ENCODE results near the gene CTDP1.
"Not testable (repeated sequence)": the region's sequence is repeated elsewhere in the genome, so short reads cannot be mapped to it uniquely, and the experiment has no call there.

The CTDP1 gene

DNA sequence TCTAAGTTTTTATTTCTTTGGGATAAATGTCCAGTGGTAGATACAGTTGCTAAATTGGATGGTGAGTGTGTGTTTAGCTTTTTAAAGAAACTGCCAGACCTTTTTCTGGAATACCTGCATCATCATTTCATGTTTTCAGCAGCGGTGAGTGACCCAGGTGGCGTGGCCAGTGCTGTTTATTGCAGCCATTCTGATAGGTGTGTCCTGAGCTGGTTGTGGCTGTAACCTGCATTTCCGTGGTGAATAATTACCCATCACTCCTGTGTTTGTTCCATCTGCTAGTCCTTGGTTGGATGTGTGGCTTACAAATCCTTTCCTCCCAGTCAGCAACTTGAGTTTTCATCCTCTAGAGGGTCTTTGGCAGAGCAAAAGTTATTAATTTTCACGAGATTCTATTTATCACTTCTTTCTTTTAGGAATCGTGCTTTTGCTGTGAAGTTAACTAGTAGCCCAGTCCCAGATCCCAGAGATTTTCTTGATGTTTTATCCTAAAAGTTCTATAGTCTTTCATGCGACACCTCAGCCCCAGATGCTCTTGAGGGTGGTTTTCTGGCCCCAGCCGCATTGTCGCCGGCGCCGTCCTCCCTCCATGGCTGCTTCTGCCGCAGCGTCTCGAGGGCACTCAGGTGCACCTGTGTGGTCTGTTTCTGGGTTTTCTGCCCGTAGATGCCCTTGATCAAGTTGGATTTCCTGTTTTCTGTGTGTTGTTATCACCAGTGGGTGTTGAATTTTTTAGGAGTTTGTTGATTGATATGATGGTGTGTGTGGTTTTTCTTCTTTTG, 44.9 kb downstream of the CTDP1 start:
- DNase-seq (ENCODE audit: low read depth in 2 of 2) = no peak

DNA sequence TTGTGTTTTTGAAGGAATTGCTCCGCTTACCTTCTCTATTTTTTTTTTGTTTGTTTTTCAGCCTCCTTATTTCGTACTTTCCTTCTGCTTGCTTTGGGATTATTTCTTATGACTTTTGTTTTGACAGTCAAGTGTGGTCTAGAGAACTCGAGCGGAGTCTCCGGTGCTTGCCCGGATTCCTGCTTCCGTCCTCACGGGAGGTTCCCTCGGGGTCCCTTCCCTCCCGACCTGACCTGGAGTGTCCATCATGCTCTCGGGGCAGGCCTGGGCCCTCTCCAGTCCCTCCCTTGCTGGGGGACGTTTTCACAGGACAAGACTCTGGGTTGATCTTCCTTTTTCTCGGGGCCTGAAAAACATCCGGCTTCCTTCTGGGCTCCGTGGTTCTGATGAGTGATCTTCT, 45.9 kb downstream of the CTDP1 start:
- no peak for DNase-seq (ENCODE audit: low read depth in 2 of 2)

DNA sequence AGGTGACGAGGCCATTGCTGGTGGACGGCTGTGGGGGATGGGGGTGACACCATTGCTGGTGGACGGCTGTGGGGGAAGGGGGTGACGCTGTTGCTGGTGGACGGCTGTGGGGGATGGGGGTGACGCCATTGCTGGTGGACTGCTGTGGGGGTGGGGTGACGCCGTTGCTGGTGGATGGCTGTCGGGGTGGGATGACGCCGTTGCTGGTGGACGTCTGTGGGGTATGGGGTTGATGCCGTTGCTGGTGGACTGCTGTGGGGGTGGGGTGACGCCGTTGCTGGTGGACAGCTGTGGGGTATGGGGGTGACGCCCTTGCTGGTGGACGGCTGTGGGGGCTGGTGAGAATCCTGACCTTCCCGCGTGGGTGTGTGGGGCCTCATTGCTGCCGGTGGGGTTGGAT, 47.1 kb downstream of the CTDP1 start:
- DNase-seq (ENCODE audit: low read depth in 2 of 2) = no peak

DNA sequence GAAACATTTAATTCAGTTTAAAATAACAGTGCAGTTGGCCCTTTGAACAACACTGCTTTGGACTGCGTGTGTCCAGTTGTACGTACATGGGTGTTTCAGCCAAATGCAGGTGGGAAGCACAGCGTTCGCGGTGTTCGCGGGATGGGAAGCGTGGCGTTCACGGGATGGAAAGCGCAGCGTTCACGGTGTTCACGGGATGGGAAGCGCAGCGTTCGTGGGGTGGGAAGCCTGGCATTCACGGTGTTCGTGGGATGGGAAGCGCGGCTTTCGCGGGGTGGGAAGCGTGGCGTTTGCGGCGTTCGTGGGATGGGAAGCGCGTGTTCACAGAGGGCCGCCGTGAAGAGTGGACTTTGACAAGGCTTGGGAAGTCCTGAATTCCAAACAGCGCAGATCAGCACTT, 47.6 kb downstream of the CTDP1 start:
- DNase-seq (ENCODE audit: low read depth in 2 of 2) = no peak

DNA sequence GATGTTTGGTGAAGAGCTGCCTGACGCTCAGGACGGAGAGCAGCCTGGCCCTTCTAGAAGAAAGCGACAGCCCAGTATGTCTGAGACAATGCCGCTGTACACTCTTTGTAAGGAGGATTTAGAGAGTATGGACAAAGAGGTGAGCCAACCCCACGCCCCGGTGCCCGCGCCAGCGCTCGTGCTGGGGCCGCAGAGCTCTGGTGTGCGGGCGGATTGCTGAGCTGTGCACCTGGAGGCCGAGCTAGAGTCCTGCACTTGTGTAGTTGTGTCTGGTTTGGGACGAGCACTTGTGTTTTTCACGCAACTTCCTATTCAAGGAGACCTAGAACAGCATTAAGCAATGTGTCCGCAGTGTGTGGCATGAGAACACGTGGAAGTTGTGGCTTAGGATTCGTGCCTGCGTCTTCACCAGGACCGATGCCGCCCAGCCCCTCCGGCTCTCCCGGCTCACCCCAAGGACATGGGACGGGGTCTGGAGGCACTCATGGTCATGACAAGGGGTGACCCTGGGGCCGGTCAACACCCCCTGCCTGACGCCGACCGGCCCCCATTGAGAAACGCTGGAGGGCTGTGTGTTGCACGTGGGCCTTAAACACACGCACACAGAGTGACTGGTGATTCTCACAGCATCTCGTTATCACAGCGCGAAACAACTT, 49.5 kb downstream of the CTDP1 start:
- DNase-seq (ENCODE audit: low read depth in 2 of 2) = no peak

DNA sequence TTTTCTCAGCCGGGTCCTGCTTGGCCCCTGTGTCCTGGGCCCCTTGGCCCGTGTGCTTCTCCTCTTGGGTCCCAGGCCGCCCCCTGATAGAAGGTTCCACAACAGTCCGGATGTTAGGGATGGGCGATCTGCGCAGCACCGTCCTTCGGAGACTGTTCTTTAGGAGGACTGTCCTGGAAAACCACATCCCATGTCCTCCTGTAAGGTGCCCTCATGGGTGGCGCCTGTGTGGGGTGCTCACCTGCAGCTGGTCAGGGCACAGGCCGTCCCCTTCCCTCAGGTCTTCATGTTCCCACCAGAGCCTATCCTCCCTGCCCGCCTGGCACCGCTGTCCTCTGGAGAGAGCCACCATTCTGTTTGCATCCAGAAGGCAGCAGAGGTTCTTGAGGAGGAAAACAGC, 50.0 kb downstream of the CTDP1 start:
- DNase-seq (ENCODE audit: low read depth in 2 of 2) = no peak

DNA sequence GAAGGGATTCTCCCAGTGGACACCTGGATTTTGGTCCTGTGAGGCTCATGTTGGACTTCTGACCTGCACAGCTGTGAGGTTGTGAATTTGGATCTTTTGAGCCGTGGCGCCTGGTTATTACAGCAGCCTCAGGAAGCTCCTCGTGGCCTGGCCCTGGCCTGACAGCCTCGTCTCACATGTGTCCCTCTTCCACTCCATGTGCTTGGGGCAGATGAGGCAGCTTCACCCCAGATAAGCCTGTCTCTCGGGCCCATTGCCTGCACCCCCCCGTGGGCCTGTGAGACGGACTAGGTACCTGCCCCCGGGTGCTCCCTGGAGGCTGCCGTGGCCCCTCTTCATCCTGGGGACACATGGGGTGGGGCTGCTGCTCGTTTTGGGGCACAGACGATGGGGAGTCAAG, 51.2 kb downstream of the CTDP1 start:
- no peak for DNase-seq (ENCODE audit: low read depth in 2 of 2)

DNA sequence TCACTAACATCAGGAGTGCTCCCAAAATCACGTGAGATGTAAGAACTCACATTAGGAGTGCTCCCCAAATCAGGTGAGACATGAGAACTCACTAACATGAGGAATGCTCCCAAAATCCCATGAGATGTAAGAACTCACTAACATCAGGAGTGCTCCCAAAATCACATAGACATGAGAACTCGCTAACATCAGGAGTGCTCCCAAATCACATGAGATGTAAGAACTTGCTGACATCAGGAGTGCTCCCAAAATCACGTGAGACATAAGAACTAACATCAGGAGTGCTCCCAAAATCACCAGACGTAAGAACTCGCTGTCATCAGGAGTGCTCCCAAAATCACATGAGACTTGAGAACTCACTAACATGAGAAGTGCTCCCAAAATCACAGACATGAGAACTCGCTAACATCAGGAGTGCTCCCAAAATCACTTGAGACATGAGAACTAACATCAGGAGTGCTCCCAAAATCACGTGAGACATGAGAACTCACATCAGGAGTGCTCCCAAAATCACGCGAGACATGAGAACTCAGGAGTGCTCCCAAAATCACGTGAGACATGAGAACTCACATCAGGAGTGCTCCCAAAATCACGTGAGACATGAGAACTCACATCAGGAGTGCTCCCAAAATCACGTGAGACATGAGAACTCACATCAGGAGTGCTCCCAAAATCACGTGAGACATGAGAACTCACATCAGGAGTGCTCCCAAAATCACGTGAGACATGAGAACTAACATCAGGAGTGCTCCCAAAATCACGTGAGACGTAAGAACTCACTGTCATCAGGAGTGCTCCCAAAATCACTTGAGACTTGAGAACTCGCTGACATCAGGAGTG, 52.5 kb downstream of the CTDP1 start:
- DNase-seq (ENCODE audit: low read depth in 2 of 2) = not testable (repeated sequence)

DNA sequence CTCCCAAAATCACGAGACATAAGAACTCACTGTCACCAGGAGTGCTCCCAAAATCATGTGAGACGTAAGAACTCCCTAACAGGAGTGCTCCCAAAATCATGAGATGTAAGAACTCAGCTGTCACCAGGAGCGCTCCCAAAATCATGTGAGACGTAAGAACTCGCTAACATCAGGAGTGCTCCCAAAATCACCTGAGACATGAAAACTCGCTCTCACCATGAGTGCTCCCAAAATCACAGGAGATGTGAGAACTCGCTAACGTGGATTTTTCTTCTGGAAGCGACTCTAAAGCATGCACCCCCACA, 53.1 kb downstream of the CTDP1 start:
- DNase-seq (ENCODE audit: low read depth in 2 of 2) = no peak

DNA sequence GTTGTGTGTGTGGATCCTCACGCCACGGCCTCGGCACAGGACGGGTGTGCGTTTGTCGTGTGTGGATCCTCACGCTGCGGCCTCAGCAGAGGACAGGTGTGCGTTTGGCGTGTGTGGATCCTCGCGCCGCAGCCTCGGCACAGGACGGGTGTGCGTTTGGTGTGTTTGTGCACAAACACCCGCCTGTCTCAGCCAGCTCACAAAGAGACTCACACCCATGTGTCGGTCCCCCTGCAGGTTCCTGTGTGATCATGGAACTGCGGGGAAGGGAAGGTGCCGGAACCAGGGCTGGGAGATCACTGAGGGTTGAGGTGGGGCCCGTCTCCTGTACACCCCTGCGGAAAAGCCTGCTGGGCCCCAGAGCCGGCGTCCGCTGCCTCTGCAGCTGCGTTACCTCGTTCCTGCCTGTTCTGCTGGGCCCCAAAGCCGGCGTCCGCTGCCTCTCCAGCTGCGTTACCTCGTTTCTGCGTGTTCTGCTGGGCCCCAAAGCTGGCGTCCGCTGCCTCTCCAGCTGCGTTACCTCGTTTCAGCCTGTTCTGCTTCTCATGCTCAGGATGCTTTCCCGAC, 53.6 kb downstream of the CTDP1 start:
- DNase-seq (ENCODE audit: low read depth in 2 of 2) = no peak

DNA sequence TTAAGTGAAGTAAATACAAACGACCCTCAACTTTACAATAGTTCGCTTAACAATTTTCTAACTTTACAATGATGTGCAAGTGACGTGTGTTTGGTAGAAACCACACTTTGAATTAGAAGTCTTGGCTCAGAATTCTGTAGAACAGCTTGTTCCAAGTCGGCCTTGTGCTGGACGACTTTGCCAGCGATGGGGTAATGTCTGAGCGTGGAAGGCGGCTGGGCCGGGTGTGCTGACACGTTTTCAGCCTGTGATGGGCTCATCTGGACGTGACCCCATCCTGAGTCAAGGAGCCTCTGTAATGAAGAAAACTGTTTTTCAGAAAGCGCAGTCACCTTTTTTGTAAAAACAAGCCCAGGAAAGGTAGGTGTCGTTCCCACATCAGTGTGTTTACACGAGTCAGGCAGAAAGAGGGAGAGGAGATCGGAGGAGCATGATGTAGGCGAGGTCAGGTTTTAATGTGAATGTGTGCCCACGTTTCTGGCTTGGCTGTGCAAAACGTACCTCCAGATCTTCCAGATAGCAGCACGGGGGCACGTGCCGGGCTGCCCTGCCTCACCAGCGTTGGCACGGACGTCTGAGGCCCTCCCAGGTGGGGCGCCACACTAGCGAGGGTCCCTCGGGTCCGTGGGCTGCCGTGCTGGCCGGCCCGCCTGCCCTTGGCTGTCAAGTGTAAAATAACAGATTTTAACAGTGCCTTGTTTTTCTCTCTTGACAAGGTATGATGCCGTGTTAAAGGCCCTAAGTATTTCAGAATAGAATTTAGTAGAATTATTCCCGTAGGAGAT, 54.6 kb downstream of the CTDP1 start:
- no peak for DNase-seq (ENCODE audit: low read depth in 2 of 2)

DNA sequence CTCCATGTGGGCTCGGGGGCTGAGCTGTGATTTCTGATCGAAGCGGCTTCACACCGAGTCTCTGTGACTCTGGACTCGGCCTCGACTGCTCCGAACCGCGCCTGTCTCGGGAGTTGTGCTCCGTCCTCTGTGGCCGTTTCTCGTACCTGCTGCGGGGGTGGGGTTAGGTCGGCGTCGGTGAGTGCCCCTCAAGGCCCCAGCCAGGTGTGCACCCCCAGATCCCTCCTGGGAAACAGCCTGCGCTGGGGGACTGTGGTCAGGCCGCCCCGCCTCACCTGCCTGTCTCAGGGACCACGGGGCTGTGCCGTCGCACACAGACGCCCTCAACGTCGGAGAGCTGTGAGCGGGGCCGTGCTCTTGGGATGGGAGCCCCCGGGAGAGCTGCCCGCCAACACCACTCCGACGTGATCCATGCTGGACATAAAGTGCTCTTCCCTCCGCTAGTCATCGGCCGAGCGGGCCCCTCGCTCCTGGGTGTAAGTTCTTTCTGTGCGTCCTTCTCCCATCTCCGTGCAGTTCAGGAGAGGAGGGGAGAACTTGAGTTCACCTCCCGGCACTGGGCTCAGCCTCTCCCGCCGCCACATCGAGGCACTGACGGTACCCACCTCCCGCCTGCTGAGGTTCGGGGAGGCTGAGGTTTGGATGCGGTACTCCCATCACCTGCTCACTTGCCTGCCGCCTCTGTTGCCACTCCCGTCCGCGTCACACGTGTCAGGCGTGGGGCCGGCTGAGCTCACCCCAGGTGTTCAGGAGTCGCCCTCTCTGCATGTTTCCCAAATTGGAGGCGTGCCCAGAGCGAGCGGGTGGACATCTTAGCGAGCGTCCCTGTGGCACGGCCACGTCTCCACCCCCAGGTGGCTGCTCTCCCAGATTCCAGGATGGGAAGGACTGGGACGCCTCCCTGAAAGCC, 55.7 kb downstream of the CTDP1 start:
- DNase-seq (ENCODE audit: low read depth in 2 of 2) = no peak

DNA sequence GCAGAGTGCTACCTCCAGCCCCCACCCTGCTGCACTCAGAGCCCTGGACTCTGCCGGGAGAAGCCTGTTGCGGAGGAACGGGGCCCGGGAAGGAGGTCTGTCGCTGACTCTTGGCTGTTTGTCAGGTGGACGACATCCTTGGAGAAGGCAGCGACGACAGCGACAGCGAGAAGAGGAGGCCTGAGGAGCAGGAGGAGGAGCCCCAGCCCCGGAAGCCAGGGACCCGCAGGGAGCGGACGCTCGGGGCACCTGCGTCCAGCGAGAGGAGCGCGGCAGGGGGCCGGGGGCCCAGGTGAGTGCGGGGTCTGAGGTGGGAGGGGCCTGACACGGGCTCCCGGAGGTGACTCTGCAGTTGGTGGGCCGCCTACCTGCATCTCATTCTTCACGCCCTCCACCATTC, 56.6 kb downstream of the CTDP1 start:
- no peak for DNase-seq (ENCODE audit: low read depth in 2 of 2)

DNA sequence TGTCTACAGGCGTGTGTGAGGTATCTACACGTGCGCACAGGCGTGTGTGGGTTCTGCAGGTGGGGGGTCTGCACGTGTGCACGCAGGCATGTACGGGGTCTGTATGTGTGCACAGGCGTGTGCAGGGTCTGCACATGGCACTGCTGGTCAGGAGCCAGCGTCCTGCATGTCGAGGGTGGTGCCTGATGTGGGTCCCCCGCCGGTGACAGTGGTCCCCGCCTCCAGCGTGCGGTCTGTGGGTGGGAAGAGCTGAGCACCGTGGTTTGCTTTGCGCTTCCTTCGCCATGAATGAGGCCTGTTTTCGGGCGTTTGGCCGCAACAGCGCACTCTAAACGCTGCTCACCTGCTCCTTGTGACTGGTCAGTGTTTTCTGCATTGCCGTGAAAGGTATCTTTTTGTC, 57.2 kb downstream of the CTDP1 start:
- no peak for DNase-seq (ENCODE audit: low read depth in 2 of 2)

DNA sequence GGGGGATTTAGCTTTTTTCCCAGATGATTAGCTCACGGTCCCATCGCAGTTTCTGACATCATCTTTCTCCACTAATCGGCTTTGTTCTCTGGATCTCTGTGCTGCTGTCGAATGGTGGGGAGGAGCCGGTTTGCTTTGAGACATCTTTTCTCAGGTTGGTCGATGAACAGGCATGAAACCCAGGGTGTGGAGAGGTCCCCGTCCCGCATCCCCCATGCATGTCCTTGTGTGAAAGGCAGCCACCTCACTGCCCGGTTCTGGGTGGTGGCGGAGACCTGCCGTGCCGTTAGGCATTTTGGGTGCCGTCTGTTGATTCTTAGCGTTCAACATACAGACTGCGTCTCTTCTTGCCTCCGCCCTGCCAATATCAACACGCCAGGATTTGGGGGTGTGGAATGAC, 57.8 kb downstream of the CTDP1 start:
- DNase-seq (ENCODE audit: low read depth in 2 of 2) = no peak

DNA sequence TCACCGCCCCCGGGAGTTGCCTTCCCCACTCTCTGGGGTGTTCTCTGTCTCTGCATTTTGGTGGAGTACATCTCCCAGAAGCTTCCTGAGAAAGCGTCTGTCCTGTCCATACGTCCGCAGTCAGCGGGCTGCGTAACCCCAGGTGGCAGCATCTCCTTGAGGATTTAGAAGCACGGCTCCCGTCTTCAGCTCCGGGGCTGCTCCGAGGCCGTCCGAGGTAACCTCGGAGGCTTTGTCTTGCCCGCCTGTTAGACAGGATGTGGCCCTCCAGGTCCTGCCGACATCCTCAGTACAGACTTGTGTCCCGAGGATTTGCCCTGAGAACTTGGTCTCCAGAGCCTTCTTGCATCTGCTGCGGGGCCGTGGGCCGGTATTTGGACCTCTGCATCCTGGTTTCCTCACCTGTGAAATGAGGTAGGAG, 58.4 kb downstream of the CTDP1 start:
- no peak for DNase-seq (ENCODE audit: low read depth in 2 of 2)

DNA sequence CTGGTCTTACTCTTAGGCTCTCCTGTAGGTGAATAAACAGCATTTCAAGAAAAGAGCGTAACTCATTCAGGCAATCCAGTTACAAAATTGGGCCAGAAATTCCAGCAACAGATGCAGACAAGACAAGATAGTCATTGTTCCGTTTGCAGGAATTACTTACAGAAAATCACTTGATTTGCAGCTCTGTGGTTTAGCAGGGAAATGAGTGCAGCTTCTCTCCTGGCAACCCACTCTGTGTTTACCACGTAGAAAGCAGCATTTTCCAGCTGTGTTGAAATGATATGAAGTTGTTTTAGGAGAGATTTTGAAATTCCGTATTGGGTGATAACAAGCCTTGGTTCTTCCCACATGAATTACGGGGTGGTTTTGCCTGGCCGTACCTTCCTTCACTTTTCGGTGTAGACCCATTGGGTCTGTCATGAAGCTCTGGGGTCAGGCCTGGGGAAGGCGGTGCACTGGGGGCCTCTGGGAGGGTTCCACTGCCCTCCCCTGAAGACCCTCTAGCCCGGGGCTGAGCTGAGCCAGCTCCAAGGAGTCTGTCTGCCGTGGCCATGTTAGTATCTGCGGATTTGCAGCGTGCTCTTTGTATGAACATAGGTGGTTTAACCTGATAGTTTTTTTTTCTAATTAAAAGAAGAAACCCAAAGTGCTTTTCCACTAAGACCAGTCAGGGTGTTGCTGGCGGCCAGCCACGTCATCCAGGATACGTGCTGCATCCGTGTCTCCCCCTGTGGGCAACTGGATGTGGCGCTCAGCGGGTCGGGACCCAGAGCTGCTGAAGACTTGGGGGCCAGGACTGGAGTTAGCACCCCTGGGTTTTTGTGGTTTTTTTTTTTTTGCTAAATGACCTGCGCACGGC, 59.2 kb downstream of the CTDP1 start:
- DNase-seq (ENCODE audit: low read depth in 2 of 2) = peak; percentile 9 to 15

DNA sequence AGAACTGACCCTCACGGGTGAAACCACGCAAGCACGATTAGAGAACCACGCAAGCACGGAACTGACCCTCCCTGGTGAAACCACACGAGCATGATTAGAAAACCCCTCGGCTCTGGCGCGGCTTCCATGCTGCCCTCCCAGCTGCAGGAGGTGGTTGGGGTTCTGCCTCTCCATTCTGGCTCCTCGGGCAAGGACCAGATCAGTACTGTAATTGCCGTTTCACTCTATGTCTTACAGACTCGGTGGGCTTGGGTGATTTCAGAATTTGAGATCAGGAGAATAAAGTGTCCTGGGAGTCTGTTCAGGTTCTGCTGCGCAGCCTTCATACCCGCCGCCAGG, 59.8 kb downstream of the CTDP1 start:
- DNase-seq (ENCODE audit: low read depth in 2 of 2) = no peak

DNA sequence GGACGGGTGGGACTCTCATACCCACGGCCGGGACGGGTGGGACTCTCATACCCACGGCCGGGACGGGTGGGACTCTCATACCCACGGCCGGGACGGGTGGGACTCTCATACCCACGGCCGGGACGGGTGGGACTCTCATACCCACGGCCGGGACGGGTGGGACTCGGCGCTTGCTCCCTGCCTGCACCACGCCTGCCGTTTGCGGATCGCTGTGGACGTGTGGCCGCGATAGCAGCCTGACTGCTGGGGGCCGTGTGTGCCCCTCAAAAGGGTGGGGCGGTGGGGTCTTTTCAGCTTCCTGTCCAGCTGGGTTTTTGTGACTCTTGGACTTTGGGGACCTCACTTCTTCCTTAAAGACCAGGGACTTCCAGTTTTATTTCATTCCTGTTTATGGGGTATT, 60.4 kb downstream of the CTDP1 start:
- not testable (repeated sequence) for DNase-seq (ENCODE audit: low read depth in 2 of 2)

Data from fibroblast of skin of left biceps (primary cell).